GM19035 (cell line): Measurements from ENCODE around the gene GIT2.
"Not testable (repeated sequence)": the region's sequence is repeated elsewhere in the genome, so short reads cannot be mapped to it uniquely, and the experiment has no call there.

Experiments used
- ATAC-seq: cut with Tn5 transposase; IDR thresholded peaks from one replicate; pipeline ENCODE4 v1.9.1; 2021; ENCODE audit not compliant: unreplicated experiment

The GIT2 gene

GRCh38 chr12:109923481-109924245 is 72.5 kb downstream of the GIT2 start:
- no peak for ATAC-seq

DNA sequence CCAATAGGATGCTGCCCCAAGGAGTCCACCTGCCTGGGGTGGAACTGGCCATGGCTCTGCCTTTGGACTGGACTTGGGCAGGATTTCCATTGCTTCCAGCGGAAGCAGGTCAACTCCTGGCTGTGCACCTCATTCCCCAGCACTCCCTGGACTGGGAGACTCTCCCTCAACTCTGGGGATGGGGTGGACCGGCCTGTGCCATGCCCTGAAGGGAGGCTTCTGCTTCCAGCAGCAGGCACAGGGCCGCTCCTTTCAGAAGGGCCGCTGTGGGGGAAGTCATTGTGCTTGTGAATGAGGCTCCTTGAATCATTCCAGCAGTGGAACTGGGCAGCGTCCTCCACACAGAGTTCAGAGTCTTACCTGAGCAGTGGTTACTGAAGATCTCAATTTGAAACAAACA is 73.1 kb downstream of the GIT2 start:
- ATAC-seq = no peak

- no peak for ATAC-seq
Measured at GRCh38 chr12:109921982-109922381, 74.2 kb downstream of the GIT2 start.

GRCh38 chr12:109920261-109920780 is 75.8 kb downstream of the GIT2 start:
- ATAC-seq = no peak

GRCh38 chr12:109919456-109919855 is 76.7 kb downstream of the GIT2 start:
- ATAC-seq = no peak

- no peak for ATAC-seq
Measured at GRCh38 chr12:109916045-109916444, 80.1 kb downstream of the GIT2 start.

GRCh38 chr12:109915171-109916040 is 80.8 kb downstream of the GIT2 start:
- ATAC-seq = no peak

GRCh38 chr12:109914461-109914860 is 81.7 kb downstream of the GIT2 start:
- ATAC-seq = no peak

DNA sequence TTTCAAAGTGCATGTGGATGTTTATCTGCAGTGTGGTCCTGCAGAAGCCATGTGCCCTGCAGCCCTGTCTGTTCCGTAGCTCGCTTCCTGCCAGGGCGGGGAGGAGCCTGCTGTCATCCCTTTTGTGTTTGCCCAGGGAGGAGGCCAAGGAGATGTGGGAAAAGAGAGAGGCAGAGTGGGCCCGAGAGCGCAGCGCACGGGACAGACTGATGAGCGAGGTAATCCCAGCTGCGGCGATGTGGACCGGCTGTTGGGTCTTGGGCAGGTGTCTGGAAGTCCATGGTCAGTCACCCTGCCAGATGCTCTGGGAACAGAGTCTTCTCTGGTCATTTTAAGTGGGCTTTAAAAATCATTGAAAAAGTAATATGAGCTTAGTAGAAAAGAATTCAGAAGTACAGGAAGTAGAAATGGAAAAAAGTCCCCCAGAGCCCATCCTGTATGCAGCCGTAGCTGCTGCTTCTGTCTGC is 83.3 kb downstream of the GIT2 start:
- ATAC-seq = no peak

GRCh38 chr12:109910969-109911348 is 85.2 kb downstream of the GIT2 start:
- no peak for ATAC-seq

GRCh38 chr12:109910254-109910968 is 85.8 kb downstream of the GIT2 start:
- ATAC-seq = no peak

DNA sequence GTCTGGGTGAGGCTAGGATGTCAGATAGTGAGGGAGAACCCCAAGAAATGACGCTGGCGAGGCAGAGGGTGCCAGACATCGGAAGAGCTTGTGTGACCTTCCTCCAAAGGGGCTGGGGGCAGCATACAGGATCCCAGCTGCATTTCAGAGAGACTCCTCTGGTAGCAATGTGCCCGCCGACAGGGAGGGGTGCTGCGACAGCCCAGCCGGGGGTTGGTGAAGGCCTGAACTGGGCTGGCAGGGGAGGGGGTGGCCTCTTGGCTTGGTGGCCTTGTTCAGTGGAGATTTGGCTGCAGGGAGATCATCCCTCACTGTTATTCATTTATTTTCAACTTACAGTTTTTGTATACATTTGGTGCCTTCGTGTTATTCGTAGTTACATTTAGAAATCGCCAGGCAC is 90.9 kb downstream of the GIT2 start:
- no peak for ATAC-seq

- ATAC-seq = no peak
Measured at GRCh38 chr12:109902891-109903418, 93.2 kb downstream of the GIT2 start.

DNA sequence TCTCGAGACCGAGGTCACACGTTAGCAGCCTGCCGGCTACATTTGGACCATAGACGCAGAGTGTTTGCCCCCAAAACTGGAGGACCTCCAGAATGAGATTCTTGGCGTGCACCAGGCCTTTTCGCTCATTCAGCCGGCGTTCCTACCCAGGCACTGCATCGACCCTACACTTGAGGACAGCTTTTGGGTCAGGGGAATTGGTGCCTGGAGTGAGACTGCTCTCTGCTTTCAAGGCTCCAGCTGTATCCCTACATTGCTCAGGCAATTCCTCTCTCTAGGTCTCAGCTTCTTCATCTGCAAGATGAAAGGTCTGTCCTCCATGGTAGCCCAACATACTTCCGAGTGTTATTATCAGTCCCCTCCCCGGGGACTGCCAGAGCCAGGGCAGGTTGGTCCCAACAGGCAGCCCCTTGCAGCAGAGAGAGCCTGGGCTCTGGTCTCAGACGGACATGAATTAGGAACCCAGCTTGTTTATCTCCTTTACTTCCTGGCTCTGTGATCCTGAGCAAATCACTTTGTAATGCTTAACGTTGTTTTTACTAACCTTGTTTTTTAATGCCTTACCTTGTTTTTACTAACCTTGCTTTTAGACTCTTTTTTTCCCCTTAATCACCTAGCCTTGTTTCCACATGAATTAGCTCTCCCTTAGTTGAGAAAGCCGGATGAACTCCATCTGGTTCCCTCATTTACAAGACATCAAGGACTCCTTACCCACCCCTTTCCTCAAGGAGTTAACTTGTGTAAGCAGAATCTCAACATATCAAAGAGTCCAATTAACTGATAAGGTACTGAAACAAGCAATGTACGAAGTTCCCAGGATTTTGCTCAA is 95.2 kb downstream of the GIT2 start:
- ATAC-seq = peak; percentile 20

GRCh38 chr12:109899783-109900751 is 96.1 kb downstream of the GIT2 start, which contains the start of gene TCHP:
TSS of gene TCHP (plus strand) at chr12:109900274. CDS start at chr12:109903027, 2,753 bp downstream.
- ATAC-seq = peak; percentile 70

DNA sequence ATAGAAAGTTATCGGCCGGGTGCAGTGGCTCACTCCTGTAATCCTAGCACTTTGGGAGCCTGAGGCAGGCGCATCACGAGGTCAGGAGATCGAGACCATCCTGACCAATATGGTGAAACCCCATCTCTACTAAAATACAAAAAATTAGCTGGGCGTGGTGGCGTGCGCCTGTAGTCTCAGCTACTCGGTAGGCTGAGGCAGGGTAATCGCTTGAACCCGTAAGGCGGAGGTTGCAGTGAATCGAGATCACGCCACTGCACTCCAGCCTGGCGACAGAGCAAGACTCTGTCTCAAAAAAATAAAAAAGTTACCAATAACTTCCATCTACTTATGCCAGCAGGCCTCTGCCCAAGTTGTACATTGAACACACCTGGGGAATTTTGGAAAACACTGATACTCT is 96.8 kb downstream of the GIT2 start:
- not testable (repeated sequence) for ATAC-seq

DNA sequence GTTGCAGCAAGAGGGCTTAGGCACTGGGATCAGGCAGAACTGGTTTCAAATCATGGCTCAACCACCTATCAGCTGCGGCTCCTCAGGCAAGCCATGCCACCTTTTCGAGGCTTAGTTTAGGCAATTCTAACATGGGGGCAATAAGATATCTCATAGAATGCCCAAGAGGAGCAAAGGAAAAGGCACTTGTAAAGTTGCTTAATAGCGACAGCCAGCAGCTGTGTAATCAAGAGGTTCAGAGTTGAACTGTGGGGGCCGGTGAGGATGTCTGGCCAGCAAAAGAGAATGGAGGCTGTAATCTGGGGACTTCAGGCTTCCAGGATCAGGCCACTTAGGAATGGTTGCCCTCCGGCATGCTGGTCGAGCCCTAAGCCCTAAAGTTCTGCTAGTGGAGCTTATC is 99.1 kb downstream of the GIT2 start:
- ATAC-seq = no peak

- no peak for ATAC-seq
Measured at GRCh38 chr12:109896188-109896587, 100.0 kb downstream of the GIT2 start.

GRCh38 chr12:109894939-109895338 is 101.2 kb downstream of the GIT2 start:
- no peak for ATAC-seq
